Skin epidermis (tissue), 12 donors: ENCODE measurements around the gene ZBTB7A.

Source experiments
- H3K27ac ChIP-seq, 21 experiments: fragments of 200-600 bp; sonication (generic) in 11 of 21; one replicate each; pipeline ENCODE4 v1.5.0; 2020; ENCODE audit warnings: mild to moderate bottlenecking in 3 of 21, inconsistent platforms in 2 of 21, moderate library complexity in 2 of 21
- H3K4me3 ChIP-seq, 7 experiments: fragments of 200-600 bp; sonication (generic) in 2 of 7; one replicate each; pipeline ENCODE4 v1.5.0; 2020; ENCODE audit warnings: inconsistent platforms in 2 of 7, mild to moderate bottlenecking in 2 of 7, moderate library complexity in 1 of 7

ZBTB7A gene

DNA sequence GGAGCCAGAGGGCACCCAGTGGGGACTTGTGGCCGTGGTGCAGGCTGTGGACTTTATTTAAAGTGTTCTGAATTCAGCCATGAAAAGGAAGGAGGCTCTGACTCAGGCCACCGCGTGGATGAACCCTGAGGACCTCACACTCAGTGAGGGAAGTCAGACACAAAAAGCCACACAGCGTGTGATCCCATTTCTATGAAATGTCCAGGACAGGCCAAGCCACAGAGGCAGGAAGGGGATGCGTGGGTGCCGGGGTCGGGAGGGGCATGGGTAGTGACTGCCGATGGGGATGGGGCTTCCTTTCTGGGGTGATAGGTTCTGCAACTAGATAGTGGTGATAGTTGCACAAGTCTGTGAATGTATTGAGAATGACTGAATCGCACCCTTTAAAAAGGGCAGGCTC is 8.7 kb upstream of the ZBTB7A start:
- H3K27ac ChIP-seq, result peak overlapping the region in 2 of 21 experiments; percentile 11 to 28
- no peak overlapping the region for H3K4me3 ChIP-seq

DNA sequence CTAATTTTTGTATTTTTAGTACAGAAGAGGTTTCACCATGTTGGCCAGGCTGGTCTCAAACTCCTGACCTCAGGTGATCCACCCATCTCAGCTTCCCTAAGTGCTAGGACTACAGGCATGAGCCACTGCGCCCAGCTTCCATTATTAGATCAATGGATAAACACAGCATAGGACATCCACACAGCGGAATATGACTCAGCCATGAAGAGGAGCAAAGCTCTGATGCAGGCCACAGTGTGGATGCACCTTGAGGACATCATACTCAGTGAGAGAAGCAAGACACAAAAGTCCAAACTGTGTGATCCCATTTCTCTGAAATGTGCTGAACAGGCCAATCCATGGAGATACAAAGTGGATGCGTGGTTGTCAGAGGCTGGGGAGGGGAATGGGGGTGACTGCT is 4.9 kb upstream of the ZBTB7A start:
- Histone ChIP-seq H3K27ac (no peak overlapping the region), H3K4me3 (no peak overlapping the region)

- Histone ChIP-seq H3K4me3 (no peak overlapping the region), H3K27ac (peak overlapping the region in 2 of 21 experiments; percentile 21 to 100)
These were observed 2.7 kb upstream of the ZBTB7A start for GRCh38 chr19:4069331-4069959.

- H3K4me3 ChIP-seq, result peak overlapping the region; percentile 78 to 100 (median 98)
- peak overlapping the region; percentile 91 to 100 (median 97) for H3K27ac ChIP-seq
These were observed 1.6 kb upstream of the ZBTB7A start for GRCh38 chr19:4068047-4068966.

DNA sequence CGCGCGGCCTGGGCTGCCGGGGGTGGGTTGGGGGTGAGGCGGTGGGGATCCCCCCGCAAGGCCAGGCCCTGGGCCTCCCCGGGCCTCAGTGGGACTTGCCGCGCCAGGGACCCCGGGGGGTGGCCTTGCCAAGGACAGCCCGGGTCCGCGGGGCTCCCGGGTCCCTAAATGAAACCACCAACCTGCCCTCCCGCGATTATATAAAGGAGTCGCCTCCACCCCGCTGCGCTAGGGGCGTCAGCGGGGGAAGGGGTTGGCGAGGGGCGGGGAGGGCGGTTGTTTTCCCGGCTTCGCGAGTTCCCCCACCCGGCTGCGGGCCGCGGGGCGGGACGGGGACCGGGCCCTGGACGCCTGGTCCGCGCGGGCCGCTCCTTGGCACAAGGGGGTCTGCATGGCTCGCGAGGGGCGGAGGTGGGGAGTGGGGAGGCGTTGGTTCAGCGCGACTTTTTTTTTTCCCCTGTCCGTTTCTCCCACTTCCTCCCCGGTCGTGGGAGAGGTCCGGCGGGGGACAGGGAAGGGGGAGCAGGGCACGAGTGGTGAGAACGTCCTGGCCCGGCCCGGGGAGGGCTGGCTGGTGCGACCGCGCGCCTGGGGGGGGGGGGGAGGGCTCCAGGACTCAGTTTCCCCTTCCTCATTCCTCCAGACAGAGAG is 822 bp upstream of the ZBTB7A start:
- H3K4me3 ChIP-seq, result peak overlapping the region; percentile 78 to 100 (median 98)
- H3K27ac ChIP-seq, result peak overlapping the region; percentile 91 to 100 (median 97)

GRCh38 chr19:4066176-4066606 is 508 bp downstream of the ZBTB7A start:
- Histone ChIP-seq H3K27ac (peak overlapping the region; percentile 91 to 100 (median 97)), H3K4me3 (peak overlapping the region; percentile 78 to 100 (median 98))

- Histone ChIP-seq H3K27ac (peak overlapping the region in 19 of 21 experiments; percentile 94 to 100 (median 98)), H3K4me3 (peak overlapping the region; percentile 78 to 100 (median 98))
These were observed 1.1 kb downstream of the ZBTB7A start for GRCh38 chr19:4065430-4066175.

- Histone ChIP-seq H3K4me3 (peak overlapping the region; percentile 74 to 100 (median 83)), H3K27ac (peak overlapping the region; percentile 89 to 100 (median 98))
These were observed 2.0 kb downstream of the ZBTB7A start for GRCh38 chr19:4064496-4065260.

- peak overlapping the region; percentile 89 to 100 (median 98) for H3K27ac ChIP-seq
- H3K4me3 ChIP-seq, result peak overlapping the region; percentile 74 to 100 (median 83)
These were observed 2.6 kb downstream of the ZBTB7A start for GRCh38 chr19:4064149-4064495.

GRCh38 chr19:4063369-4064148 is 3.1 kb downstream of the ZBTB7A start:
- Histone ChIP-seq H3K27ac (peak overlapping the region; percentile 89 to 100 (median 98)), H3K4me3 (peak overlapping the region; percentile 74 to 100 (median 83))

DNA sequence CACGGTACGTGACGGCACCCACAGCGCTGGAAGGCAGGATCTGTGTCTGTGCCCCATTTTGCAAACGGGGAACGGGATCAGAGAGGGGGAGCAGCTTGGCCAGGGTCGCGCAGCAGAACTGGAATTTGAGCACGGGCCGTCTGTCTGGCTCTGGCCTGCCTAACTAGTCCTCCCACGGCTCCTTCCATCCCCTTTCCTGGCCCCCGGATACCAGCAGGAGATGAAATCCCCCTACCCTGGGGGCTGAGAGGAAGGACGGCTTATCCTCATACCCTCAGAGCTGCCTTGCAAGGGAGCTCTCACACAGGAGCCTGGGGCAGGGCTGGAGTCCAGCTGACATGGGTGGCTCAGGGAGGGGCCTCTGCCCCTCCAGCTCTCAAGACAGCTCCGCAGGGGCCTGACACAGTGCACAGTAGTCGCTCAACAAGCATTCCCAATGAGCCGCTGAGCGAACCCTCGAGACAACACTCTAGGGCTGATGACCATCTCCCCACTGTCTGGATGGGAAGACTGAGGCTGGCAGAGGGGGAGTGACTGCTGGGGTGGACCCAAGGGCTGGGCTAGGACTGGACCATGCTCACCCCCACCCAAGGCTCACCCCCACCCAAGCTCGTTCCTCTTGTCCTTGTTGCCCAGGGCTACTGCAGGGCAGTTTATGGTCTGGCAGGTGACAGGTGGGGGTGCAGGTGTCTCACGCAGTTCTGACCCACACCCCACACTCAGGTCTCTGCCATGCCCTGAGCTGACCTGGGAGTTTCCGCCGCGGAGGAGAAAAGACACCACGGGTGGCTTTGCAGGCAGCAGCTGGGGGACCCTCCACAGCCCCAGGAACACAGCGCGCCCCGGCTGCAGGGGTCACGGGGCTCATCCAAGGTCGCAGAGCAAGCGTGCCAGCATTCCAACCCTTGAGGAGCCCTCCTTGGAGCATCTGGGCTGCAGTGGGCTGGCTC is 4.0 kb downstream of the ZBTB7A start:
- H3K27ac ChIP-seq, result peak overlapping the region in 20 of 21 experiments; percentile 91 to 100 (median 98)
- H3K4me3 ChIP-seq, result peak overlapping the region; percentile 74 to 100 (median 83)

GRCh38 chr19:4061683-4062418 is 4.8 kb downstream of the ZBTB7A start:
- Histone ChIP-seq H3K27ac (peak overlapping the region; percentile 27 to 100 (median 97)), H3K4me3 (peak overlapping the region; percentile 13 to 100 (median 26))

GRCh38 chr19:4061178-4061682 is 5.5 kb downstream of the ZBTB7A start:
- Histone ChIP-seq H3K27ac (peak overlapping the region; percentile 27 to 100 (median 97)), H3K4me3 (peak overlapping the region; percentile 13 to 100 (median 26))

GRCh38 chr19:4060621-4061177 is 6.0 kb downstream of the ZBTB7A start:
- Histone ChIP-seq H3K4me3 (peak overlapping the region; percentile 13 to 100 (median 26)), H3K27ac (peak overlapping the region in 20 of 21 experiments; percentile 89 to 100 (median 98))

DNA sequence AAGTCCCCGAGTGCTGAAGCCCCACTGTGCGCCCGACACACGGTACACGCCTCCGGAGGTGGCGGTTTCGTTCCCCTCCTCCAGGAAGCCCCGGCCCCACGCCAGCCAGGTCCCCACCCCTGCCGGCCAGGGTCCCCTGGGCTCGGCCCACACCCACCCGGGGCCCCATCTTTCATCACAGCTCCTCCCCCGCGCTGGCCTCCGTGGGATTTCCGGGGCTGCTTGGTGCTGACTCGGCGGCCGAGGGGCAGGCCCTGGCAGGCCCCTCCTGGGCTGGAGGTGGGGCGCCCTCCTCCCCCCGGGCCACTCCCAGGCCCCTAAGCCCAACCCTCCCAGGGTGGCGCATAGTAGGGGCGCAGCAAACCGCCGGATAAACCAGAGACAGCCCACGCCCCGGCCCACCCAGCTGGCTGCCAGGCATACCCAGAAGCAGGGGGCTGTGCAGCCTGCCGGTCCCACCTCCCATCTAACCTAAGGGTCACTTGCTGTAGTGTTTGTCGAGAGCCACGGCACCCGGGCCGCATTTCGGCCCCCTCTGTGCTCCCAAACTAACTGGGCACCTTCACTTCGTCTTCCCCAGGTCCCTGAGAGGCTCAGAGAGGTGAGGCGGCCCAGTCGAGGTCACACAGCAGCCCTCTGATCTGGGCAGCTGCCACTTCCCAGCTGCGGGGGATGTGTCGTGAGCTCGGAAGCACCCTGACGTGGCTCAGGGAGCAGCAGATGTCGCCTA is 6.6 kb downstream of the ZBTB7A start:
- H3K4me3 ChIP-seq, result peak overlapping the region; percentile 20 to 100 (median 26)
- H3K27ac ChIP-seq, result peak overlapping the region; percentile 84 to 100 (median 97)
